ENCODE results near the gene TBX20.

The TBX20 gene

GRCh38 chr7:35253710-35254495 lies at the start of gene TBX20:
TBX20 (minus strand) TSS chr7:35254100; CDS start chr7:35253620, 480 bp downstream.
- H3K27ac Mint-ChIP-seq = no peak within 1 kb of the TSS
- H3K4me3 Mint-ChIP-seq = peak within 1 kb of the TSS; percentile 74
- H3K36me3 Mint-ChIP-seq = no peaks in the 10 kb centered on the region
- H3K4me1 Mint-ChIP-seq (ENCODE audit: low read depth) = peaks cover 27% of the 10 kb centered on the region
- H3K9me3 Mint-ChIP-seq (ENCODE audit: low read depth) = no peaks in the 10 kb centered on the region
- H3K27me3 Mint-ChIP-seq = peaks cover 70% of the 10 kb centered on the region

GRCh38 chr7:35289376-35289775 lies 35.5 kb upstream of the TBX20 start:
- Mint-ChIP-seq H3K4me1 (ENCODE audit: low read depth) (no peaks in the 10 kb centered on the region), H3K27ac (no peak overlapping the region), H3K27me3 (peaks cover 4% of the 10 kb centered on the region), H3K9me3 (ENCODE audit: low read depth) (peaks cover 14% of the 10 kb centered on the region), H3K4me3 (no peak overlapping the region), H3K36me3 (no peaks in the 10 kb centered on the region)

- no peaks in the 10 kb centered on the region for H3K36me3 Mint-ChIP-seq
- no peak overlapping the region for H3K27ac Mint-ChIP-seq
- H3K4me1 Mint-ChIP-seq (ENCODE audit: low read depth) = no peaks in the 10 kb centered on the region
- H3K9me3 Mint-ChIP-seq (ENCODE audit: low read depth) = peaks cover 8% of the 10 kb centered on the region
- peaks cover 9% of the 10 kb centered on the region for H3K27me3 Mint-ChIP-seq
- H3K4me3 Mint-ChIP-seq = no peak overlapping the region
These were observed 33.1 kb upstream of the TBX20 start for GRCh38 chr7:35286986-35287385.

GRCh38 chr7:35286422-35286821 lies 32.5 kb upstream of the TBX20 start:
- Mint-ChIP-seq H3K9me3 (ENCODE audit: low read depth) (peaks cover 8% of the 10 kb centered on the region), H3K36me3 (no peaks in the 10 kb centered on the region), H3K27me3 (peaks cover 9% of the 10 kb centered on the region), H3K4me3 (no peak overlapping the region), H3K27ac (no peak overlapping the region), H3K4me1 (ENCODE audit: low read depth) (no peaks in the 10 kb centered on the region)

- Mint-ChIP-seq H3K4me1 (ENCODE audit: low read depth) (no peaks in the 10 kb centered on the region), H3K27me3 (peaks cover 13% of the 10 kb centered on the region)
These were observed 31.9 kb upstream of the TBX20 start for GRCh38 chr7:35285799-35286198.

GRCh38 chr7:35280902-35281301 lies 27.0 kb upstream of the TBX20 start:
- Mint-ChIP-seq H3K27ac (no peak overlapping the region), H3K4me3 (no peak overlapping the region), H3K4me1 (ENCODE audit: low read depth) (no peaks in the 10 kb centered on the region), H3K36me3 (no peaks in the 10 kb centered on the region), H3K27me3 (peaks cover 16% of the 10 kb centered on the region), H3K9me3 (ENCODE audit: low read depth) (no peaks in the 10 kb centered on the region)

More at GRCh38 chr7:35285799-35286198, 31.9 kb upstream of the TBX20 start:
- H3K36me3 Mint-ChIP-seq = no peaks in the 10 kb centered on the region
- H3K9me3 Mint-ChIP-seq (ENCODE audit: low read depth) = peaks cover 8% of the 10 kb centered on the region
- no peak overlapping the region for H3K27ac Mint-ChIP-seq
- no peak overlapping the region for H3K4me3 Mint-ChIP-seq

- peaks cover 13% of the 10 kb centered on the region for H3K27me3 Mint-ChIP-seq
- no peaks in the 10 kb centered on the region for H3K9me3 Mint-ChIP-seq (ENCODE audit: low read depth)
- no peaks in the 10 kb centered on the region for H3K4me1 Mint-ChIP-seq (ENCODE audit: low read depth)
- H3K4me3 Mint-ChIP-seq = no peak overlapping the region
- no peak overlapping the region for H3K27ac Mint-ChIP-seq
- no peaks in the 10 kb centered on the region for H3K36me3 Mint-ChIP-seq
These were observed 23.5 kb upstream of the TBX20 start for GRCh38 chr7:35277359-35277758.

GRCh38 chr7:35272246-35272645 lies 18.3 kb upstream of the TBX20 start:
- Mint-ChIP-seq H3K4me3 (no peak overlapping the region), H3K4me1 (ENCODE audit: low read depth) (no peaks in the 10 kb centered on the region)

GRCh38 chr7:35268953-35269352 lies 15.1 kb upstream of the TBX20 start:
- peaks cover 23% of the 10 kb centered on the region for H3K27me3 Mint-ChIP-seq
- H3K9me3 Mint-ChIP-seq (ENCODE audit: low read depth) = no peaks in the 10 kb centered on the region
- no peak overlapping the region for H3K27ac Mint-ChIP-seq
- H3K36me3 Mint-ChIP-seq = no peaks in the 10 kb centered on the region
- H3K4me1 Mint-ChIP-seq (ENCODE audit: low read depth) = no peaks in the 10 kb centered on the region
- no peak overlapping the region for H3K4me3 Mint-ChIP-seq

More at GRCh38 chr7:35272246-35272645, 18.3 kb upstream of the TBX20 start:
- H3K9me3 Mint-ChIP-seq (ENCODE audit: low read depth) = no peaks in the 10 kb centered on the region
- no peak overlapping the region for H3K27ac Mint-ChIP-seq
- peaks cover 8% of the 10 kb centered on the region for H3K27me3 Mint-ChIP-seq
- H3K36me3 Mint-ChIP-seq = no peaks in the 10 kb centered on the region

- Mint-ChIP-seq H3K36me3 (no peaks in the 10 kb centered on the region), H3K4me3 (no peak overlapping the region), H3K27ac (no peak overlapping the region), H3K27me3 (peaks cover 35% of the 10 kb centered on the region), H3K4me1 (ENCODE audit: low read depth) (no peaks in the 10 kb centered on the region), H3K9me3 (ENCODE audit: low read depth) (no peaks in the 10 kb centered on the region)
These were observed 13.5 kb upstream of the TBX20 start for GRCh38 chr7:35267411-35267810.

GRCh38 chr7:35263396-35263795 lies 9.5 kb upstream of the TBX20 start:
- Mint-ChIP-seq H3K4me3 (no peak overlapping the region), H3K9me3 (ENCODE audit: low read depth) (peaks cover 3% of the 10 kb centered on the region), H3K27me3 (peaks cover 53% of the 10 kb centered on the region), H3K27ac (no peak overlapping the region), H3K4me1 (ENCODE audit: low read depth) (peaks cover 14% of the 10 kb centered on the region), H3K36me3 (no peaks in the 10 kb centered on the region)

- peaks cover 59% of the 10 kb centered on the region for H3K27me3 Mint-ChIP-seq
- H3K4me1 Mint-ChIP-seq (ENCODE audit: low read depth) = peaks cover 15% of the 10 kb centered on the region
- no peaks in the 10 kb centered on the region for H3K36me3 Mint-ChIP-seq
- no peak overlapping the region for H3K27ac Mint-ChIP-seq
- no peak overlapping the region for H3K4me3 Mint-ChIP-seq
- H3K9me3 Mint-ChIP-seq (ENCODE audit: low read depth) = peaks cover 3% of the 10 kb centered on the region
These were observed 7.8 kb upstream of the TBX20 start for GRCh38 chr7:35261476-35262285.

GRCh38 chr7:35261041-35261440 lies 7.1 kb upstream of the TBX20 start:
- H3K4me3 Mint-ChIP-seq = no peak overlapping the region
- H3K9me3 Mint-ChIP-seq (ENCODE audit: low read depth) = peaks cover 3% of the 10 kb centered on the region
- H3K4me1 Mint-ChIP-seq (ENCODE audit: low read depth) = peaks cover 15% of the 10 kb centered on the region
- no peak overlapping the region for H3K27ac Mint-ChIP-seq
- H3K36me3 Mint-ChIP-seq = no peaks in the 10 kb centered on the region
- H3K27me3 Mint-ChIP-seq = peaks cover 65% of the 10 kb centered on the region

GRCh38 chr7:35260246-35260645 lies 6.3 kb upstream of the TBX20 start:
- Mint-ChIP-seq H3K4me1 (ENCODE audit: low read depth) (peaks cover 15% of the 10 kb centered on the region), H3K27ac (no peak overlapping the region), H3K9me3 (ENCODE audit: low read depth) (peaks cover 3% of the 10 kb centered on the region), H3K4me3 (no peak overlapping the region), H3K27me3 (peaks cover 64% of the 10 kb centered on the region), H3K36me3 (no peaks in the 10 kb centered on the region)

- Mint-ChIP-seq H3K27me3 (peaks cover 61% of the 10 kb centered on the region), H3K36me3 (no peaks in the 10 kb centered on the region), H3K27ac (no peak overlapping the region), H3K4me1 (ENCODE audit: low read depth) (peaks cover 15% of the 10 kb centered on the region), H3K4me3 (no peak overlapping the region), H3K9me3 (ENCODE audit: low read depth) (peaks cover 3% of the 10 kb centered on the region)
These were observed 5.6 kb upstream of the TBX20 start for GRCh38 chr7:35259523-35259908.
